Measurements from ENCODE around the gene UBR4.

GRCh38 chr1:19044471-19044870, 165.6 kb downstream of the UBR4 start:
- TF ChIP-seq, protein P1, sequence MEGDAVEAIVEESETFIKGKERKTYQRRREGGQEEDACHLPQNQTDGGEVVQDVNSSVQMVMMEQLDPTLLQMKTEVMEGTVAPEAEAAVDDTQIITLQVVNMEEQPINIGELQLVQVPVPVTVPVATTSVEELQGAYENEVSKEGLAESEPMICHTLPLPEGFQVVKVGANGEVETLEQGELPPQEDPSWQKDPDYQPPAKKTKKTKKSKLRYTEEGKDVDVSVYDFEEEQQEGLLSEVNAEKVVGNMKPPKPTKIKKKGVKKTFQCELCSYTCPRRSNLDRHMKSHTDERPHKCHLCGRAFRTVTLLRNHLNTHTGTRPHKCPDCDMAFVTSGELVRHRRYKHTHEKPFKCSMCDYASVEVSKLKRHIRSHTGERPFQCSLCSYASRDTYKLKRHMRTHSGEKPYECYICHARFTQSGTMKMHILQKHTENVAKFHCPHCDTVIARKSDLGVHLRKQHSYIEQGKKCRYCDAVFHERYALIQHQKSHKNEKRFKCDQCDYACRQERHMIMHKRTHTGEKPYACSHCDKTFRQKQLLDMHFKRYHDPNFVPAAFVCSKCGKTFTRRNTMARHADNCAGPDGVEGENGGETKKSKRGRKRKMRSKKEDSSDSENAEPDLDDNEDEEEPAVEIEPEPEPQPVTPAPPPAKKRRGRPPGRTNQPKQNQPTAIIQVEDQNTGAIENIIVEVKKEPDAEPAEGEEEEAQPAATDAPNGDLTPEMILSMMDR (IDR thresholded peaks at IDR 0.05; ENCODE audit: low read depth, low read length, poor library complexity, severe bottlenecking): no peak
- TF ChIP-seq EZH2phosphoT487 (IDR thresholded peaks at IDR 0.05; ENCODE audit: borderline replicate concordance, low read length): no peak

Data from DOHH2 (cell line).